Midbrain (tissue), 1 donor: Measurements from ENCODE around the gene ITGA2.

Source experiments
- DNase-seq: peaks from one replicate; lab custom pipeline; 2025; lab: John Stamatoyannopoulos, UW

ITGA2 gene

DNA sequence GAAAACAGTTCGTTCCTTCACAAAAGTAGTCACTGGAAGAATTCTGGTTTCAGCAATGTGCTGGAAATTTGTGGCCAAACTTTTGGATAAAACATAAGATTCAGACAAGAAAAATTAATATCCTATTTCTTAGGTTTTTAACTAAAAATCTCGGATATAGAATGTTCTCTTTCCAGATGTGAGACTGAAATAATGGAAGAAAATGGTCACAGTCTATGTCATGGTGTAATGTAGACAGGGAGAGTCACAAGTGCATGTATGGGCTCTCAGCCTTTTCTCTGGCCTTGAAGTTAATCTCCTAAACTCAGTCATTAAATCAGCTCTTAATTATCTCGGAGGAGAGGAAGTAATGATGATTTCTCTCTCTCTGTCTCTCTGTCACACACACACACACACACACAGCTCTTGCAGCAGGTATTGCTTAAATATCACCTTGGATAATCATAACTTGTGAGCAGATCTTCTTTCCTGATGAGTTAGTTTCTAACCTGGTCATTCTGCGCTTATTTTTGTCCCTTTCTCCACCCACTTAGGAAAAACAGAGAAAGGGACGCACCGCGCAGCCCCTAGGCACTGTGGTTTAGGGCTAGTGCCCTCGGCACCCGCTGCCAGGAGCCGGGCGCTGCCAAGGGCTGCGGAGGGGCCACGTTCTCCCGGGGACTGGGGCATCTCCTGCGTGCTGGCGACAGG is 672 bp upstream of the ITGA2 start:
- DNase-seq = no peak

GRCh38 chr5:52989781-52990527 is 802 bp downstream of the ITGA2 start:
- peak; percentile 75 for DNase-seq

GRCh38 chr5:52990528-52990925 is 1.4 kb downstream of the ITGA2 start:
- no peak for DNase-seq

DNA sequence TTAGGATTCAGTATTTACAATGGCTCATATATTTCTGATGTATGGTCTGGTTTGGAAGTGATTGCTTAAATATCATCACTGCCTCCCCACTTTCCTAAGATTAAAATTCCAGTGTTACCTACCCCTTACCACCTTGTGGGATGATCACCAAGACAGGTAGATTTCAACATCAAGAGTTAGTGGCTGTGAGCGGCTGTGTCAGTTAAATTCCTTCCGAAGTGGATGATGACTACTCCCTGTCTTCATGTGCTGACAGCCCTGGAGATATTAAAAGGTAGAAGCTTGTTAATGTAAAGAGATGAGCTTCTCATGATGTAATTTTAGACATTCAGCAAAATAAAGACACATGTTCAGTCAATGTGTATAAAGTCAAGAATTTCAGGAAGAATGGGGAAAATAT is 4.2 kb downstream of the ITGA2 start:
- DNase-seq = no peak

GRCh38 chr5:52994266-52994665 is 5.1 kb downstream of the ITGA2 start:
- DNase-seq = no peak

DNA sequence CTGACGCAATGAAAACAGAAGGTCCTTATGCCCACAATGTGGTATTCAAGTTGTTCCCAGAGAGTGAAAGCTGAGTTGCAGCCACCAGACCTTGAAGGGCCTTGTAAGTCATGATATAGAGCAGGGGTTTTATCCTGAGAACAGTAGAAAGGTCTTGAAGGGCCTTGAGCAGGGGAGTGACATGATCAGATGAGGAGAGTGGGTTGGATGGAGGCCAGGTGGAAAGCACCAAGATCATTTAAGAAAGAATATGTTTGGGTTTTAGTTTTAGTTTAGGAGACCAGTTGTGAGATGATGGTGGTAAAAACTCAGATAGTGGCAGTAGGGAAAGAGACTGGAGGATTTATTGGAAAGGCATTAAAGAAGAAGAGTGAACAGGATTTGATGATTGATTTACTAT is 5.9 kb downstream of the ITGA2 start:
- no peak for DNase-seq

DNA sequence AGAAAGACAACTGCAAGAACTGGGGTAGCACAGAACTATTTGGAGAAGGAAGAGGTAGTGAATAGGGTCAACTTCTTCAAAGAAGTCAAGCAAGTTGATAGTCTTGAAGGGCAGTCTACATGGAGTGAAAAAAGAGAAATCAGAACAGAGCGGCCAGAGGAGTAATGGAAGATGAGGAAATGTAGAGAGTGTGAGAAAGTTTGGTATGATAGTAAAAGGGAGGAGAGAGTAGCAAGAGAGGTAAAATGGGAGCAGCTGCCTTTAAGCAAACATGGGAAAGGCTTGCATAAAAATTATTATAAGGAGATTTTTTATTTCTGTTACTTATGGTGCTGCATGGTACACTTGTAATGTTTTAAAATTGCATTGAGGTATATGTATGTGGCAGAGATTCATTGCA is 6.8 kb downstream of the ITGA2 start:
- no peak for DNase-seq

- no peak for DNase-seq
These were observed 7.8 kb downstream of the ITGA2 start for GRCh38 chr5:52996979-52997378.

DNA sequence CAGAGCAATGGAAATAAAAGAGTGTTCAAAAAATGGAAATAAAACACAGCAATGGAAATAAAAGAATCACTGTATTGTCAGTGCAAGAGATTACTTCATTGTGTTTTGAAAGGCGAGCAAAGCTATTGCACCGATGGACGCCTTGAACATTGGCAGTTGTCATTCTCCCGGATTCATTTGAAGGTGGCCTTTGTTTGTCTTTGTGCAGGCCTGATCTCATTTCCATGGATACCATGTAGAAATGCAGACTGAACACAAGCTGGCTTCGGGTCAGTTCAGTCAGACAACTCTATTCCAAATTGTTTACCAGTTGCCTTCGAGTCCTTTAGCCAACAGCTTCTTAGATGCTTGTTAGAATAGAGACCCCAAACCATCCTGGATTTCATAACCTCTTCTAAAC is 8.3 kb downstream of the ITGA2 start:
- peak; percentile 91 for DNase-seq

DNA sequence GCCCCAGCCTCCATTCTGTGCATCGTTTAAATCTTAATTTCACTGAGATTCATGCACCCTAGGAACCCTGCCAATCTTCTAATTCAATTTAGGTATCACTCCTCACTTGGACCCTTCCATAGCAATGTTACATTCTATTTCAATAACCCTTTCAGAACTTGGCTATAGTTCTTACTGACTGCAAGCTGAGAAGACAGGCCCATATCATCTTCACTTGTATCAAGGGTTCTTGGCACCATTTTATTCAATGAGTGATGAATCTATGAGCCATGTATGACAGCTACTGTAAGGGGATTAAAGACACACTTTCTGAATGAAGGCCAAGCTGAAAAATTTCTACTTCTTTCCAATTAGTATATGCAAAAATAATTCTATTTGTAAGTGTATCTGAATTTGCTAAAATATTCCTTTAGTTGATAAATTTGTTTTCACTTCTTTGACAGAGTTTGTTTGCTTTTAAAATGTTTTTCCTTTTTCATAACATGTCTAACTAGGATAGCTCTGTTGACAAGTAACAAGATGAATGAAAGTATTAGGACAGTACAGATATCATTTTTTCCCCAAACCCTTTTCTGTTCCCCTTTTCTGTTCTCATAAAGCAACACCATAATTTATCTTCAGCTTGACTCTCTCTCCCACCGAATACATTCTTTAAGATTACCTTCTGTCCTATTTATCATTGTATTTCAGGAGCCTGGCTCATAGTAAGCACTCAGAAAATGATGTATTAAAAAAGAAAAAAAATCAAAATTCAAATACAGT is 9.6 kb downstream of the ITGA2 start:
- DNase-seq = no peak

DNA sequence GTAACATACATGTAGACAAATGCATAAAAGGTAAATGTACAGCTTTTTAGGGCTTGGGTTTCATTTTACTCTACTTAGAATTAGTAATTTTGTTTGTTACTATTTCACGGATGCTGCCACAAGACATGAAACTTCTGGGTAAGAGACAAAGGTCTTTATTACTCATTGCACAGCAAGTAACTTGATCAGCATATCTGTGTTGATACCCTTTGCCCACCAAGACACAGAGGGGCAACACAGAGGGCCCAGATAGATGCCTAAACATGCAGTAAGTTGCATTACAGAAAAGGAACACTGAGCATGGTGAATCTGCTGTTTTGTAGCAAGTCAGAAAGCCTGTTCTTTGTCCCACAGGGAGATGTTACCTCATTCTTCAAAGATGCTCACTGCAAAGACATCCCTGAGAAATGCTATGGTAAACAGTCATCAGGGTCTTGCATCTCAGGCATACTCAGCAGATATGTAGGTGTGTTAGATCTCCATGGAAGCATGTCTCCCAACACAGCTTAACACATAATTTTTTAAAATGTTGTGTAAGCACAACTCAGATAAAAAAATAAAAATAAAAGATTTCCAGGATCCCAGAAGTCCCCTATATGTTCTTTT is 10.3 kb downstream of the ITGA2 start:
- no peak for DNase-seq

DNA sequence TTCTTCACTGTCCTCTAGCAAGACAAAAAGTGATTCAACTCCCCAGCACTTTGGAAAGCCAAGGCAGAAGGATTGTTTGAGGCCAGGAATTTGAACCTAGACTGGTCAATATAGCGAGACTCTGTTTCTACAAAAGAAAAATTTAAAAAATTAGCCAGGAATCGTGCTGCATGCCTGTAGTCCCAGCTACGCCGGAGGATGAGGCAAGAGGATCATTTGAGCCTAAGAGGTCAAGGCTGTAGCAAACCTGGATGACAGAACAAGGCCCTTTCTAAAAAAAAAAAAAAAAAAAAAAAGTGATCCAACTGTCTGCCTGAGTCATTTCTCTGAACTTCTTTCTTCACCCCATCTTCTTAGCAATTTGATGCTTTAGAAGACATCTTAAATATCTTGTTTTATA is 12.4 kb downstream of the ITGA2 start:
- DNase-seq = no peak

DNA sequence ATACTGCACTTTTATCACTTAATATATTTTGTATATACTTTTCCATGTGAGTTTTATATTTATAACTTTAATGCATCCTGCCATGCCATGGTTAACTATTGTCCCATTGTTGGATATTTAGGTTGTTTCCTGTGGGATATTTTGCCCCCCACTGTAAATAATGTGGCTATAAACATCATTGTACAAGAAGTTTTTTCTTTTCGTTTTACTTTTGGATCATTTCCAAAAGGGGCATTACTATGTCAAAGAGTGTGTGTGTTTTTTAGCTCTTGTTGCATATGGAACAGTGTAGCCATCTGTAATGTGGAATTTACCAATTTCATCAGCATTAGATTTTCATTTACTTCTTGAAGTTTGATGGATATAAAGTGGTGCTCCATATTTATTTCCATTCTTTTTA is 13.3 kb downstream of the ITGA2 start:
- no peak for DNase-seq

- no peak for DNase-seq
These were observed 14.0 kb downstream of the ITGA2 start for GRCh38 chr5:53003144-53003543.

DNA sequence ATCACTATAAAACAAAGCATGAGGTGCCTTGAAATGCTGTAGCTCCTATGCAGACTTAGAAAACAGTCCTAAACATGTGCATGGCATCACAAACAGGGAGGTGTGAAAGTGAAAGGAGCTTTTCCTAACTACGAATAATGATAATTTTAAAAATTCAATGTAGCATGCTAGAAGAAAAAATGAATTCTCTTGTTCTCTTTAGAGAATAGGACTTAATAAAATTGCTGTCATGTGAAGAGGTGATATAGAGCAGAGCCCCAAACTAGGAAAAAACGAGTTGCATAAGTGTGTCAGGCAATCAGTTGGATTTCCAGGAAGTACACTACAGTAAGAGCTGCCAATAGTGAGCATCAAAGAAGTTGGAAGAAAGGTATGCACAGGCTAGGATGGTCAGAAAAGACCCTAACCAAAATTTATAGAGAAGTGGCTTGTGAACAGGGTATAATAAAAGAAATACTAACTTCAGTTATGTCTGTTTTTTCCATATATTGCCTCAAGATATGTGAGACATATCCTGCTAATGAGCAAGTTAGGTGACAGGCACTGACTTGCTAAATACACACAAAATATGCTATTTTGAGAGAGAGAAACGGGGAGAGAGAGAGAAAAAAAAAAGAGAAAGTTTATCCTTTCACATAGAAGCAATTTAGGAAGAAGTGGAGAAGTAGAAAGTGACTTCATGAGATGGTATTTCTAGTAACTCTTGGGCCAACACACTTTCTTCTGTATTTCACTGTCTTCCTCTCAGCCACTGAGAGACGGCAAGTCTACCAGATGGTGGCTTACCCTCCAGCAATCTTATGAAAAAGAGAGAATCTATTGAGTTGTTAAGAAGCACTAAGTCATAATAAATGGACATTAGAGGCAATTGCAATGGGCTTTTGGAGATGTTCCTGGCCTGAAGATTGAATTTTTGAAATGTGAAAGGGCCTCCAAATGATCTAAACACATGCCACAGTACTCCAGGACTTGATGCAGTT is 18.0 kb downstream of the ITGA2 start:
- DNase-seq = no peak

DNA sequence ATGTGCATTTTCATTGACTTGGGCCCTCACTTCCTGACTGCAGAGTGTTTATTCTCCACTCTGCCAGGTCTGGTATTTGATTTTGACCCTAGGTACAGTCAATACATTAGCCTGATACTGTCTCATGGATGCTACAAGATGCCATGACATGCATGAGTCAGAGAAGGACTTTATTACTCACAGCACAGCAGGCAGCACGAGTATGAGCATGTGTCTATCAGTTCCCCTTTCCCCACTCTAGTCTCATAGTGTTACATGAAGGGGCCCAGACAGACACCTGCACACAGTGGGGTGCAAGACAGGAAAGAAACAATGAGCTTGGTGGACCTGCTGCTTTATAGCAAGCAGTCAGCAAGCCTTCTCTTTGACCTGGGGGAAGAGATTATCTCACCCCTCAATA is 19.6 kb downstream of the ITGA2 start:
- DNase-seq = no peak

GRCh38 chr5:53009816-53010215 is 20.7 kb downstream of the ITGA2 start:
- no peak for DNase-seq

GRCh38 chr5:53010814-53011213 is 21.7 kb downstream of the ITGA2 start:
- DNase-seq = no peak

DNA sequence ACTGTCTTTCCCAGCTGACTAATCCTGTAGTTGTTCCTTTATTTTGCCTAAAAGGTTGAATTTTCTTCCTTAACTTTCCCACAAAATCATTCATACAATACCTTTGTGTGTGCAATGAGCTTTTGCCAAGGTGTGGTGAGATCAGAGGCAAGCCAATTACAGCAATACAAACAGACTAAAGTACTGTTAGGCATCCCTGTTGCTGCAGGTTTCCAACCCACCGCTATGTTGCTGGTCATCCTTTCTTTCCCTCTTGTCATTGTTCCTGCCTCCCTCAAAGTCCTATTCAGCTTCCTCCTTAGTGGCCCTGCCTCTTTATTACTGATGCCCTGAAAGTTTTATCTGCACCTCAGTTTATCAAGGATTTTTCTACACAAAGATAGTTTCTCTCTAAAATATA is 22.1 kb downstream of the ITGA2 start:
- no peak for DNase-seq

DNA sequence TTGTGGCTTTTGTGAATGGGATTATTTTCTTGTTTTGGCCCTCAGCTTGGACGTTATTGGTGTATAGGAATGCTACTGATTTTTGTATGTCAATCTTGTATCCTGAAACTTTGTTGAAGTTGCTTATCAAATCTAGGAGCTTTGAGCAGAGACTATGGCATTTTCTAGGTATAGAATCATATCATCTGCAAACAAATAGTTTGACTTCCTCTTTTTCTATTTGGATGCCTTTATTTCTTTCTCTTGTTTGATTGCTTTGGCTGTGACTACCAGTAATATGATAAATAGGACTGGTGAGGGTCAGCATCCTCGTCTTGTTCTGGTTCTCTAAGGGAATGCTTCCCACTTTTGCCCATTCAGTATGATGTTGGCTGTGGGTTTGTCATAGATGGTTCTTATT is 24.7 kb downstream of the ITGA2 start:
- DNase-seq = no peak

DNA sequence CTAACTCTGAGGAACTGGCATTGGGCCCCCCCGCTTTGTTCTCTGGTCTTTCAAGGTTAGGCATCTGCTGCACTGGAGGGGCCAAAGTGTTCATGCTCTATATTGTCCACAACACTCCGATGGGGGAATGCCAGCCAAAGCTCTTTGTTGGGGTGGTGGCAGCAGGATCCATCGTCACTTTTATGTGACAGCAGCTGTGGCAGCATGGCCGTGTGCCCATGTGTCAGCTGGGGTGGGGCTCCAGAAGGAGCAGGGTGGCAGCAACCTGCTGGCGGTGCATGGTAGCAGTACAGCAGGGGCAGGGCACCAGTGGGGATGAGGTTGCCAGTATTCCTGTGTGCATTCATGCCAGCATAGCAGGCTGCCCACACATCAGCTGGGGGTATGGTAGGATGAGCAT is 28.2 kb downstream of the ITGA2 start:
- DNase-seq = peak; percentile 56
